Mucosa of descending colon (tissue), 3 donors: ENCODE data around the gene GAS2. TPM values are rescaled to one million over a fixed set of nuclear protein-coding genes. Genes with fewer than 3 reads are reported as not detected.

Source experiments
- ATAC-seq: fragments of 200-7000 bp; cut with Tn5 transposase; one replicate; pipeline ENCODE4 v1.9.1; 2020; ENCODE audit warnings: mild to moderate bottlenecking, moderate library complexity
- DNase-seq, 3 donors: peaks; one replicate each; pipeline ENCODE4 v3.0.0-alpha.2; 2020
- H3K36me3 ChIP-seq: fragments of 200-600 bp; one replicate; pipeline ENCODE4 v1.8.0; 2021; ENCODE audit warnings: low read depth, mild to moderate bottlenecking
- H3K4me1 ChIP-seq: fragments of 200-600 bp; one replicate; pipeline ENCODE4 v1.8.0; 2021; ENCODE audit warnings: low read depth, mild to moderate bottlenecking
- H3K4me3 ChIP-seq: fragments of 200-600 bp; one replicate; pipeline ENCODE4 v1.8.0; 2021; ENCODE audit warnings: mild to moderate bottlenecking
- H3K9me3 ChIP-seq: fragments of 200-600 bp; one replicate; pipeline ENCODE4 v1.8.0; 2021; ENCODE audit warnings: mild to moderate bottlenecking
- CTCF ChIP-seq: fragments of 200-600 bp; IDR thresholded peaks from one replicate; pipeline ENCODE4 v1.8.0; 2022; ENCODE audit warnings: antibody characterized with exemption, mild to moderate bottlenecking
- intact Hi-C, 2 donors: fragments of 100-400 bp; cut with DNase I in 1 of 2; cut with micrococcal nuclease in 1 of 2; formaldehyde crosslinking; loops; one replicate each; pipeline versions ENCODE4 v1.11.0 to v1.11.1; 2022; cut with DNase I, micrococcal nuclease
- long read RNA-seq, 2 donors: library from polyadenylated mRNA; unstranded; transcript quantifications; one replicate each; pipeline ENCODE4 v2.0.0, GENCODE V29; 2019 to 2021
- total RNA-seq, 3 donors: library from RNA; stranded (reverse); fragmentation: NEBNext Ultra II Directional in 2 of 3; extraction: Animal tissue kit (Norgen Biotek cat#: 25700) in 2 of 3; gene quantifications; one replicate each; pipeline versions ENCODE4 v1.2.1 to v1.2.4, GENCODE V29; 2021 to 2023
- donor health status: DM: no; HTN: no; CAD: no; lungs with moderate emphysema.
- donor health status: DM: no; HTN: no; CAD: no.
- donor health status: DM: no; HTN: yes; CAD: no.

The GAS2 gene
- 1 to 10 TPM; 2.0 to 2.8 (median 2.5) TPM for total RNA-seq
- long read RNA-seq, donor 1, partial matches to known transcripts, result 0 of 2 reads
- long read RNA-seq, donor 1, other reads (novel, unspliced or antisense), result 1 of 2 reads
- long read RNA-seq, donor 2, partial matches to known transcripts, result 0 of 2 reads
- long read RNA-seq, donor 2, other reads (novel, unspliced or antisense), result 1 of 2 reads

- no peak for ATAC-seq
- no peak within 1 kb of the TSS for H3K4me3 ChIP-seq
- intact Hi-C loops, result no loop called here
- H3K9me3 ChIP-seq, result no peaks in the 10 kb centered on the region
- no peaks in the 10 kb centered on the region for H3K4me1 ChIP-seq
- DNase-seq, result no peak
- TF ChIP-seq CTCF, result no peak
- no peaks in the 10 kb centered on the region for H3K36me3 ChIP-seq
Measured at GRCh38 chr11:22666325-22666687, at the start of gene GAS2. GAS2 (plus strand) TSS chr11:22666611; CDS start chr11:22674870, 8,259 bp downstream.

- no peaks in the 10 kb centered on the region for H3K36me3 ChIP-seq
- no peaks in the 10 kb centered on the region for H3K9me3 ChIP-seq
- no peaks in the 10 kb centered on the region for H3K4me1 ChIP-seq
- intact Hi-C loops, result no loop called here
- no peak for TF ChIP-seq CTCF
- no peak for DNase-seq
- no peak overlapping the region for H3K4me3 ChIP-seq
- ATAC-seq, result no peak
Measured at GRCh38 chr11:22617868-22618267, 48.5 kb upstream of the GAS2 start.

- intact Hi-C loops, result no loop called here
- TF ChIP-seq CTCF, result no peak
- peak; percentile 82 for ATAC-seq
Measured at GRCh38 chr11:22624742-22625447, 41.5 kb upstream of the GAS2 start.

GRCh38 chr11:22625448-22626287, 40.7 kb upstream of the GAS2 start, which contains the start of gene FANCF:
FANCF (minus strand) TSS chr11:22625823; CDS start chr11:22625810, 13 bp downstream.
- DNase-seq (peak; percentile 92 to 99 (median 93)), ATAC-seq (peak; percentile 97)
- Histone ChIP-seq H3K4me3 (peak within 1 kb of the TSS; percentile 71), H3K4me1 (peaks cover 7% of the 10 kb centered on the region), H3K36me3 (no peaks in the 10 kb centered on the region), H3K9me3 (no peaks in the 10 kb centered on the region)
- intact Hi-C loops, result no loop called here
- TF ChIP-seq CTCF, result no peak

More at GRCh38 chr11:22624742-22625447, 41.5 kb upstream of the GAS2 start:
- peak in 2 of 3 donors; percentile 77 to 82 for DNase-seq
- Histone ChIP-seq H3K9me3 (no peaks in the 10 kb centered on the region), H3K36me3 (no peaks in the 10 kb centered on the region), H3K4me3 (peak overlapping the region; percentile 71), H3K4me1 (peaks cover 7% of the 10 kb centered on the region)

GRCh38 chr11:22626573-22627239, 39.7 kb upstream of the GAS2 start:
- intact Hi-C loops, result no loop called here
- H3K4me1 ChIP-seq, result peaks cover 7% of the 10 kb centered on the region
- TF ChIP-seq CTCF, result no peak
- no peak overlapping the region for H3K4me3 ChIP-seq
- no peaks in the 10 kb centered on the region for H3K9me3 ChIP-seq
- ATAC-seq, result no peak
- no peak for DNase-seq
- H3K36me3 ChIP-seq, result no peaks in the 10 kb centered on the region
